ENCODE measurements around the gene MT1X. TPM values are rescaled to one million over a fixed set of nuclear protein-coding genes. Genes with fewer than 3 reads are reported as not detected.

MT1X gene
- total RNA-seq, 1 donor from 2014 or later: 2.3 TPM

DNA sequence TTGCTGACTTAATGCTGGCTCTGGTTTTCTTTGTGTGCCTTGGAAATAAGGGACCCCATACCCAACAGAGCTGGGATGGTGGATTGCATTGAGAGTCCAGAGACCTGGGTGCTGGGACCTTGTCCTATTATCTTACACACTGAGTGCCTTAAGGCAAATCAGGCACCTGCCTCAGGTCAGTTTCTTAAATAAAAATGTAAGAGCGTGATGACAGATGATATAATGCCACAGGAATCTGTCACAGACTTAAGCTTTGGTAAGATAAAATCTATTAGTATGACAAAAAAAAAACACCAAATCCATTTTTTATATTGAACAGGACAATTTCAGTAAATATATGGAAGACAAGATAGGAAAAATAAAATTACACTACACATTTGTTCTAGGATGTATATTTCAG lies 42.2 kb upstream of the MT1X start:
- TF ChIP-seq, protein P1, sequence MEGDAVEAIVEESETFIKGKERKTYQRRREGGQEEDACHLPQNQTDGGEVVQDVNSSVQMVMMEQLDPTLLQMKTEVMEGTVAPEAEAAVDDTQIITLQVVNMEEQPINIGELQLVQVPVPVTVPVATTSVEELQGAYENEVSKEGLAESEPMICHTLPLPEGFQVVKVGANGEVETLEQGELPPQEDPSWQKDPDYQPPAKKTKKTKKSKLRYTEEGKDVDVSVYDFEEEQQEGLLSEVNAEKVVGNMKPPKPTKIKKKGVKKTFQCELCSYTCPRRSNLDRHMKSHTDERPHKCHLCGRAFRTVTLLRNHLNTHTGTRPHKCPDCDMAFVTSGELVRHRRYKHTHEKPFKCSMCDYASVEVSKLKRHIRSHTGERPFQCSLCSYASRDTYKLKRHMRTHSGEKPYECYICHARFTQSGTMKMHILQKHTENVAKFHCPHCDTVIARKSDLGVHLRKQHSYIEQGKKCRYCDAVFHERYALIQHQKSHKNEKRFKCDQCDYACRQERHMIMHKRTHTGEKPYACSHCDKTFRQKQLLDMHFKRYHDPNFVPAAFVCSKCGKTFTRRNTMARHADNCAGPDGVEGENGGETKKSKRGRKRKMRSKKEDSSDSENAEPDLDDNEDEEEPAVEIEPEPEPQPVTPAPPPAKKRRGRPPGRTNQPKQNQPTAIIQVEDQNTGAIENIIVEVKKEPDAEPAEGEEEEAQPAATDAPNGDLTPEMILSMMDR (IDR thresholded peaks at IDR 0.05; ENCODE audit: unreplicated experiment): no peak
- DNase-seq (ENCODE audit: low spot score): no peak
- H3K4me3 Mint-ChIP-seq (ENCODE audit: unreplicated experiment): no peak overlapping the region
- H3K27ac Mint-ChIP-seq (ENCODE audit: unreplicated experiment): no peak overlapping the region
- no peaks in the 10 kb centered on the region for H3K36me3 Mint-ChIP-seq (ENCODE audit: low read depth, unreplicated experiment)
- peaks cover 36% of the 10 kb centered on the region for H3K27me3 Mint-ChIP-seq (ENCODE audit: unreplicated experiment)
- H3K4me1 Mint-ChIP-seq (ENCODE audit: unreplicated experiment): peaks cover 4% of the 10 kb centered on the region
- H3K9me3 Mint-ChIP-seq (ENCODE audit: unreplicated experiment): no peaks in the 10 kb centered on the region

DNA sequence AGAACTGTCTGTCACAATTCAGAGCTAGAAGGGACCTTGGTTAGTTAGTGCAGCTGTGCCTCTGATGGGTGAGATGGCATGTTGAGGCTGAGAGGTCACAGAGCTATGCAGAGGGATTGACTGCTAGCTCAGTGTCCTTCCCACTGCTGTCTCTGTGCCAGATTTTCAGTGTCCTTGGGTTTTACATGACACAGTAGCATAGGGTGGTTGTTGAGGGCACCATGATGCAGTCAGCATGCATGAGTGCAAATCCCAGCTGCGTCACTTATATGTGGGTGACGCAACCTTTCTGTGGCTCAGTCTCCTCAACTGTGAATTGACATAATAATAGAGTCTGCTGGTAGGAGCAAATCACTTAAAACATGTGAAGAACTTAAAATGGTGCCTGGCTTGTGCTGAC lies 41.1 kb upstream of the MT1X start:
- Mint-ChIP-seq H3K36me3 (ENCODE audit: low read depth, unreplicated experiment) (no peaks in the 10 kb centered on the region), H3K27ac (ENCODE audit: unreplicated experiment) (no peak overlapping the region), H3K4me3 (ENCODE audit: unreplicated experiment) (no peak overlapping the region), H3K9me3 (ENCODE audit: unreplicated experiment) (no peaks in the 10 kb centered on the region), H3K4me1 (ENCODE audit: unreplicated experiment) (peaks cover 3% of the 10 kb centered on the region), H3K27me3 (ENCODE audit: unreplicated experiment) (peaks cover 34% of the 10 kb centered on the region)
- TF ChIP-seq, protein P1 (IDR thresholded peaks at IDR 0.05; ENCODE audit: unreplicated experiment): no peak
- no peak for DNase-seq (ENCODE audit: low spot score)

GRCh38 chr16:56643080-56643778 lies 39.0 kb upstream of the MT1X start:
- DNase-seq (ENCODE audit: low spot score): no peak
- TF ChIP-seq, protein P1 (IDR thresholded peaks at IDR 0.05; ENCODE audit: unreplicated experiment): no peak
- no peak overlapping the region for H3K27ac Mint-ChIP-seq (ENCODE audit: unreplicated experiment)
- no peaks in the 10 kb centered on the region for H3K9me3 Mint-ChIP-seq (ENCODE audit: unreplicated experiment)
- no peaks in the 10 kb centered on the region for H3K4me1 Mint-ChIP-seq (ENCODE audit: unreplicated experiment)
- H3K36me3 Mint-ChIP-seq (ENCODE audit: low read depth, unreplicated experiment): no peaks in the 10 kb centered on the region
- no peak overlapping the region for H3K4me3 Mint-ChIP-seq (ENCODE audit: unreplicated experiment)
- peaks cover 27% of the 10 kb centered on the region for H3K27me3 Mint-ChIP-seq (ENCODE audit: unreplicated experiment)

DNA sequence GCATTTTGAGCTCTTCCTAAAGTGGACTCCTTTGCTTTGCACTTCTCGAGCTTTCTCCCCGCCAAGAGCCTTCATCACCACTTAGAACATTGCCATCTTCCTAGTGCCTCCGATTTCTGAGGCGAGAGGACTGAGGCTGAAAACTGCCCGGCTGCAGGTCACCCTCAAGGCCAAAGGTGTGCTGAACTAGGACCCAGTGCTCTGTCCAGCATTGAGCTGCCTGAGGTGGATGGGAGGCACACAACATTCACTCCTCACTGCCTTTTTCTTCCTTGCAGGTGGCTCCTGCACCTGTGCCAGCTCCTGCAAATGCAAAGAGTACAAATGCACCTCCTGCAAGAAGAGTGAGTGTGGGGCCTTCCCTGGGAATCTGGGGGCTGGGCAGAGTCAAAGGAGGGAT lies 38.4 kb upstream of the MT1X start:
- no peak overlapping the region for H3K27ac Mint-ChIP-seq (ENCODE audit: unreplicated experiment)
- TF ChIP-seq, protein P1 (IDR thresholded peaks at IDR 0.05; ENCODE audit: unreplicated experiment): no peak
- H3K4me1 Mint-ChIP-seq (ENCODE audit: unreplicated experiment): no peaks in the 10 kb centered on the region
- H3K36me3 Mint-ChIP-seq (ENCODE audit: low read depth, unreplicated experiment): no peaks in the 10 kb centered on the region
- H3K9me3 Mint-ChIP-seq (ENCODE audit: unreplicated experiment): no peaks in the 10 kb centered on the region
- H3K27me3 Mint-ChIP-seq (ENCODE audit: unreplicated experiment): peaks cover 27% of the 10 kb centered on the region
- DNase-seq (ENCODE audit: low spot score): no peak
- no peak overlapping the region for H3K4me3 Mint-ChIP-seq (ENCODE audit: unreplicated experiment)

DNA sequence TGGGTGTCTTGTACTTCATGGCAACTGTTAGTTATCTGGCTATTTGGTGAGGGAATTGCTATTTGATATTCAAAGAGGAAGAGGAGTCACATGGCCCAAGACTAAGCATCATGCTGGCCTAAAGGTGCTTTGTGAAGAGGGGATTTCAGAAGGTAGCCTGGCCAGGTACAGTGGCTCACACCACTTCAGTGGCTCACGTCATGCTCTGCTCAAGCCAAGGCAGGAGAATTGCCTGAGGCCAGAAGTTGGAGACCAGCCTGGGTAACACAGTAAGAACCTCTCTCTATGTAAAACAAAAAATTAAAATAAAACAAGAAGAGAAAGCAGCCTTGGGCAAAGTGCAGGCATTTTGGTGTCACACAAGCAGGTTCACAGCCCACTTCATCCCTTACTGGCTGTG lies 37.0 kb upstream of the MT1X start:
- no peaks in the 10 kb centered on the region for H3K36me3 Mint-ChIP-seq (ENCODE audit: low read depth, unreplicated experiment)
- DNase-seq (ENCODE audit: low spot score): no peak
- H3K27me3 Mint-ChIP-seq (ENCODE audit: unreplicated experiment): peaks cover 21% of the 10 kb centered on the region
- H3K9me3 Mint-ChIP-seq (ENCODE audit: unreplicated experiment): no peaks in the 10 kb centered on the region
- H3K4me1 Mint-ChIP-seq (ENCODE audit: unreplicated experiment): no peaks in the 10 kb centered on the region
- H3K4me3 Mint-ChIP-seq (ENCODE audit: unreplicated experiment): no peak overlapping the region
- TF ChIP-seq, protein P1 (IDR thresholded peaks at IDR 0.05; ENCODE audit: unreplicated experiment): no peak
- H3K27ac Mint-ChIP-seq (ENCODE audit: unreplicated experiment): no peak overlapping the region
